Neural progenitor cell (in vitro differentiated cells): ENCODE data around the gene EMB. TPM values are rescaled to one million over a fixed set of nuclear protein-coding genes. Genes with fewer than 3 reads are reported as not detected.
"Not testable (repeated sequence)": the region's sequence is repeated elsewhere in the genome, so short reads cannot be mapped to it uniquely, and the experiment has no call there.

ENCODE experiments used
- DNase-seq: peaks from one replicate; pipeline ENCODE4 v3.0.0-alpha.2; 2016; ENCODE audit warnings: low spot score
- H2AFZ ChIP-seq: fragments of 200-600 bp; sonication (generic); replicated peaks from 2 replicates; pipeline ENCODE4 v1.6.1; 2016; ENCODE audit warnings: antibody characterized with exemption
- H3F3A ChIP-seq: fragments of 200-600 bp; sonication (generic); 2 replicates; pipeline ENCODE4 v1.6.1; 2016; ENCODE audit warnings: antibody characterized with exemption, low read depth
- H3K27ac ChIP-seq: fragments of 200-600 bp; sonication (generic); 2 replicates; pipeline ENCODE4 v1.5.1; 2016; ENCODE audit warnings: mild to moderate bottlenecking
- H3K27me3 ChIP-seq: fragments of 200-600 bp; sonication (generic); 2 replicates; pipeline ENCODE4 v1.6.1; 2016; ENCODE audit warnings: mild to moderate bottlenecking, moderate library complexity
- H3K36me3 ChIP-seq: fragments of 200-600 bp; sonication (generic); 2 replicates; pipeline ENCODE4 v1.5.1; 2016
- H3K4me1 ChIP-seq: fragments of 200-600 bp; sonication (generic); 2 replicates; pipeline ENCODE4 v1.6.1; 2016; ENCODE audit warnings: mixed run types
- H3K4me2 ChIP-seq: fragments of 200-600 bp; sonication (generic); 2 replicates; pipeline ENCODE4 v1.6.1; 2016
- H3K4me3 ChIP-seq: fragments of 200-600 bp; sonication (generic); 2 replicates; pipeline ENCODE4 v1.5.1; 2016
- H3K79me2 ChIP-seq: fragments of 200-600 bp; sonication (generic); 2 replicates; pipeline ENCODE4 v1.6.1; 2016; ENCODE audit warnings: low read depth
- H3K9ac ChIP-seq: fragments of 200-600 bp; sonication (generic); 2 replicates; pipeline ENCODE4 v1.6.1; 2016
- H3K9me3 ChIP-seq: fragments of 200-600 bp; sonication (generic); 2 replicates; pipeline ENCODE4 v1.5.1; 2016; ENCODE audit warnings: low read depth
- H4K20me1 ChIP-seq: fragments of 200-600 bp; sonication (generic); 2 replicates; pipeline ENCODE4 v1.6.1; 2016; ENCODE audit warnings: low read depth
- H3K27ac Mint-ChIP-seq: 3 replicates; pipeline ENCODE4 v1.8.0; 2021; ENCODE audit warnings: mixed read lengths
- H3K27me3 Mint-ChIP-seq: 2 replicates; pipeline ENCODE4 v1.8.0; 2022; ENCODE audit warnings: low read depth, mild to moderate bottlenecking, inconsistent platforms, moderate library complexity, mixed read lengths; ENCODE audit not compliant: insufficient read depth
- H3K36me3 Mint-ChIP-seq: 3 replicates; pipeline ENCODE4 v1.8.0; 2021; ENCODE audit warnings: mixed read lengths
- H3K4me1 Mint-ChIP-seq: 3 replicates; pipeline ENCODE4 v1.8.0; 2021; ENCODE audit warnings: mixed read lengths
- H3K4me3 Mint-ChIP-seq: 3 replicates; pipeline ENCODE4 v1.8.0; 2021; ENCODE audit warnings: mild to moderate bottlenecking, moderate library complexity, mixed read lengths
- H3K9me3 Mint-ChIP-seq: 3 replicates; pipeline ENCODE4 v1.8.0; 2020; ENCODE audit warnings: mixed read lengths
- EZH2 ChIP-seq: fragments of 200-600 bp; sonication (generic); IDR thresholded peaks from 2 replicates; pipeline ENCODE4 v1.6.1; 2017; ENCODE audit warnings: antibody characterized with exemption, mild to moderate bottlenecking, moderate library complexity
- EZH2phosphoT487 ChIP-seq: fragments of 200-600 bp; sonication (generic); IDR thresholded peaks from 2 replicates; pipeline ENCODE4 v1.6.1; 2017; ENCODE audit warnings: antibody characterized with exemption
- total RNA-seq: library from RNA; depleted of rRNA; stranded (reverse); fragments of >200 nt; gene quantifications from 2 replicates; pipeline ENCODE4 v1.2.3, GENCODE V29; 2015; ENCODE audit warnings: low replicate concordance
- TF ChIP-seq, protein P1 (sequence below): fragments of 200-600 bp; sonication (generic); IDR thresholded peaks from 2 replicates; pipeline ENCODE4 v1.5.1; 2017; ENCODE audit warnings: antibody characterized with exemption, mild to moderate bottlenecking

EMB gene, protein sequence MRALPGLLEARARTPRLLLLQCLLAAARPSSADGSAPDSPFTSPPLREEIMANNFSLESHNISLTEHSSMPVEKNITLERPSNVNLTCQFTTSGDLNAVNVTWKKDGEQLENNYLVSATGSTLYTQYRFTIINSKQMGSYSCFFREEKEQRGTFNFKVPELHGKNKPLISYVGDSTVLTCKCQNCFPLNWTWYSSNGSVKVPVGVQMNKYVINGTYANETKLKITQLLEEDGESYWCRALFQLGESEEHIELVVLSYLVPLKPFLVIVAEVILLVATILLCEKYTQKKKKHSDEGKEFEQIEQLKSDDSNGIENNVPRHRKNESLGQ
- 28.0 and 40.6 TPM in 2 replicates for total RNA-seq

DNA sequence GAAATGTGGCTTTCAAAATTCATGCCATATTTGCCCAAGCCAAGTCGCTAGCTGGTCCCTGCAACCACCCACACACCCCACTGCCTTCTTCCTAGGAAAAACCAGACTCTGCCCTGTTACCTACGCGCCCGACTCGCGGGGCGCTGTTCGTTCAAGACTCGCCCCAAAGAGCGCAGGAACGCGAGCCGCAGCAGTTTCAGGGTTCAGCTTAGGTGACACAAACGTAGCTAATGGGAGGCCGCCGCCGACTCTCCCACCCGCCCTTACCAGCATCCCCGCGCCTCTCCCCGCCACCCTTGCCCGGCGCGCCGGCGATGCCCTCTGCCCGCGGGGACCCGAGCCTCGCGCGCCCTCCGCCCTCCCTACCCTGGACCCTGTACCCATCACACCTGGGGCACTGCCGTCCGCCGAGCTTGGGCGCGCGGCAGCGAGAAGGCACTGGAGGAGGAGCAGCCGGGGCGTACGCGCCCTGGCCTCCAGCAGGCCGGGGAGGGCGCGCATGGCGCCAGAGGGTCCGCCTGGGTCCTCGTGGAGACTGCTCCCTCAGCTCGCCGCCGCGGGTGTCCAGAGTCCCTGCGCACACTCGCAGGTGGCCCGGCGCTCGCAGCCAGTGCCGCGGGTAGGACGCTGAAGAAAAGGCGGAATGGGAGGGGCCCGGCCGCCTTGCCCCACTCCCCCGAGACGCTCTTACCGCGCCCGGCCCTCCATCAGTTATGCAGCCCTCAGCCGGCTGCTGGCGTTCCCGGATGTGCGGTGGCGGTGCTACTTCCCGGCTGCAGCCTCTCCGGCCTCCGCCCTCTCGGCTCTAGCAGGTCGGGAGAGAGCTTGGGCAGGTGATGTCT is at the start of gene EMB:
Gene EMB (minus strand): TSS at position 638 of the 842 bp plus-strand sequence. CDS start 137 bp downstream, at position 501.
- peaks cover 13% of the 10 kb centered on the region for H3K4me1 Mint-ChIP-seq
- peak within 1 kb of the TSS; percentile 84 for H3K4me2 ChIP-seq
- H2AFZ ChIP-seq = peak within 1 kb of the TSS; percentile 95
- no peaks in the 10 kb centered on the region for H3K36me3 ChIP-seq
- peak within 1 kb of the TSS; percentile 91 for H3K27ac Mint-ChIP-seq
- H3K9me3 ChIP-seq = no peaks in the 10 kb centered on the region
- H4K20me1 ChIP-seq = no peaks in the 10 kb centered on the region
- peak within 1 kb of the TSS; percentile 83 for H3K4me3 ChIP-seq
- no peak within 1 kb of the TSS for H3K9ac ChIP-seq
- peaks cover 2% of the 10 kb centered on the region for H3K27me3 Mint-ChIP-seq
- no peaks in the 10 kb centered on the region for H3K27me3 ChIP-seq
- no peaks in the 10 kb centered on the region for H3K9me3 Mint-ChIP-seq
- H3F3A ChIP-seq = peaks cover 15% of the 10 kb centered on the region
- peak within 1 kb of the TSS; percentile 93 for H3K4me3 Mint-ChIP-seq
- TF ChIP-seq EZH2 (peak; percentile 32), EZH2phosphoT487 (no peak)
- TF ChIP-seq, protein P1, sequence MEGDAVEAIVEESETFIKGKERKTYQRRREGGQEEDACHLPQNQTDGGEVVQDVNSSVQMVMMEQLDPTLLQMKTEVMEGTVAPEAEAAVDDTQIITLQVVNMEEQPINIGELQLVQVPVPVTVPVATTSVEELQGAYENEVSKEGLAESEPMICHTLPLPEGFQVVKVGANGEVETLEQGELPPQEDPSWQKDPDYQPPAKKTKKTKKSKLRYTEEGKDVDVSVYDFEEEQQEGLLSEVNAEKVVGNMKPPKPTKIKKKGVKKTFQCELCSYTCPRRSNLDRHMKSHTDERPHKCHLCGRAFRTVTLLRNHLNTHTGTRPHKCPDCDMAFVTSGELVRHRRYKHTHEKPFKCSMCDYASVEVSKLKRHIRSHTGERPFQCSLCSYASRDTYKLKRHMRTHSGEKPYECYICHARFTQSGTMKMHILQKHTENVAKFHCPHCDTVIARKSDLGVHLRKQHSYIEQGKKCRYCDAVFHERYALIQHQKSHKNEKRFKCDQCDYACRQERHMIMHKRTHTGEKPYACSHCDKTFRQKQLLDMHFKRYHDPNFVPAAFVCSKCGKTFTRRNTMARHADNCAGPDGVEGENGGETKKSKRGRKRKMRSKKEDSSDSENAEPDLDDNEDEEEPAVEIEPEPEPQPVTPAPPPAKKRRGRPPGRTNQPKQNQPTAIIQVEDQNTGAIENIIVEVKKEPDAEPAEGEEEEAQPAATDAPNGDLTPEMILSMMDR = peak; percentile 51
- no peak within 1 kb of the TSS for H3K27ac ChIP-seq
- H3K36me3 Mint-ChIP-seq = no peaks in the 10 kb centered on the region
- peak; percentile 79 for DNase-seq
- peaks cover 5% of the 10 kb centered on the region for H3K4me1 ChIP-seq
- H3K79me2 ChIP-seq = peaks cover 10% of the 10 kb centered on the region

DNA sequence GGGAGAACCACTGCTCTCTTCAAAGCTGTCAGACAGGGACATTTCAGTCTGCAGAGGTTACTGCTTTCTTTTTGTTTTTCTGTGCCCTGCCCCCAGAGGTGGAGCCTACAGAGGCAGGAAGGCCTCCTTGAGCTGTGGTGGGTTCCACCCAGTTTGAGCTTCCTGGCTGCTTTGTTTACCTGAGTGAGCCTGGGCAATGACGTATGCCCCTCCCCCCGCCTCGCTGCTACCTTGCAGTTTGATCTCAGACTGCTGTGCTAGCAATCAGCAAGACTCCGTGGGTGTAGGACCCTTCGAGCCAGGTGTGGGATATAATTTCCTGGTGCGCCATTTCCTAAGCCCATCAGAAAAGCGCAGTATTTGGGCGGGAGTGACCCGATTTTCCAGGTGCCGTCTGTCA is 48.4 kb upstream of the EMB start:
- not testable (repeated sequence) for H3K4me3 Mint-ChIP-seq

DNA sequence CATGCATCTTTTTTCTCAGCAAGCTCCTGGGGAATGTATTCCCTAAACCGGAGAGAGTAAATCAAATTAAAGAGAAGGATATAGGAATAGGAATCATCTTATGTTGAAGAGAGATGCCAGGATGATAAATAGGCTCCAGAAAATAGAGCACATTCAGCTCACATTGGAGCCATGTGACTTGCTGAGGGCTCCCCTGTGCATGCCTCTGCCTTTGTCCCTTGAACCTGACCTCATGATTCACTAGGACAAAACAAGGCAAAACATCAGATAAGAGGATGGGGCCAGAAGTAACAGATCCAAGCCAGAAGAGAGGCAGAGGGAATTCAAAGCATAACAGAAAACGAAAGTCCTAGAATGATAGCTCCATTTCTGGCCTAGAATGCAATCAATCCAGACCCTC is 37.7 kb upstream of the EMB start:
- H2AFZ ChIP-seq, DNase-seq, H3K36me3 ChIP-seq, H3K27ac ChIP-seq, H4K20me1 ChIP-seq, H3K27me3 Mint-ChIP-seq, H3K79me2 ChIP-seq, H3K4me2 ChIP-seq, H3K27me3 ChIP-seq, H3F3A ChIP-seq, H3K9me3 ChIP-seq, H3K4me1 Mint-ChIP-seq, H3K27ac Mint-ChIP-seq, H3K4me3 ChIP-seq, H3K4me3 Mint-ChIP-seq, H3K4me1 ChIP-seq, H3K36me3 Mint-ChIP-seq, H3K9ac ChIP-seq, H3K9me3 Mint-ChIP-seq: not testable (repeated sequence)

More for the DNA sequence above, 48.4 kb upstream of the EMB start:
- not testable (repeated sequence) for H3K4me1 Mint-ChIP-seq, H3K4me3 ChIP-seq, H3K79me2 ChIP-seq, H3K36me3 Mint-ChIP-seq, H2AFZ ChIP-seq, H3K27ac Mint-ChIP-seq, H3K9me3 ChIP-seq, H3K27me3 Mint-ChIP-seq, H3K4me1 ChIP-seq, H3K36me3 ChIP-seq, H3K27me3 ChIP-seq, DNase-seq, H3F3A ChIP-seq, H3K4me2 ChIP-seq, H3K27ac ChIP-seq, H4K20me1 ChIP-seq, H3K9ac ChIP-seq, H3K9me3 Mint-ChIP-seq

DNA sequence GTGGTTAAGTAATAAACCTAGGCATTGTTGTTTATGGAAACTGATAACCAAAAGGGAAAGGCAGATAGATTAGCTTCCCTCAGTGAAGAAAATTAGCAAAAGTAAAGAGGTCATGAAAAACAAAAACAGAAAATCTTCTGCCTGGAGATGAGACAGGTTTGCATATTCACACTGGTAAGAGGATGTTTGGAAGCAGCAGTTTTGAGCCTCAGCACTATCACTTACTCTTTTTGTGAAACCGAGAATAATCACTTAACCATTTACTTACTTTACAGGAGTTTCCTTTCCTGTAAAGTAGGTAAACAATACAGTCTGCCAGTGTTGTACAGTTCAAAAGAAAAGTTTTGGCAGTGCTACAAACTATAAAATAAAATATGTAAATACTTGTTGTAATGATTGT is 35.5 kb upstream of the EMB start:
- H3K27me3 ChIP-seq = no peaks in the 10 kb centered on the region
- no peak overlapping the region for H3K4me3 ChIP-seq
- no peaks in the 10 kb centered on the region for H4K20me1 ChIP-seq
- no peak overlapping the region for H3K27ac ChIP-seq
- Mint-ChIP-seq H3K4me1 (no peaks in the 10 kb centered on the region), H3K36me3 (no peaks in the 10 kb centered on the region), H3K4me3 (no peak overlapping the region), H3K9me3 (peaks cover 9% of the 10 kb centered on the region), H3K27me3 (peaks cover 2% of the 10 kb centered on the region), H3K27ac (no peak overlapping the region)
- no peaks in the 10 kb centered on the region for H3K36me3 ChIP-seq
- H3K9ac ChIP-seq = no peak overlapping the region
- no peak overlapping the region for H3K4me2 ChIP-seq
- DNase-seq = no peak
- no peak overlapping the region for H2AFZ ChIP-seq
- no peaks in the 10 kb centered on the region for H3K79me2 ChIP-seq
- no peaks in the 10 kb centered on the region for H3F3A ChIP-seq
- no peaks in the 10 kb centered on the region for H3K4me1 ChIP-seq
- TF ChIP-seq EZH2 (no peak), EZH2phosphoT487 (no peak)
- TF ChIP-seq, protein P1 = no peak
- H3K9me3 ChIP-seq = no peaks in the 10 kb centered on the region

DNA sequence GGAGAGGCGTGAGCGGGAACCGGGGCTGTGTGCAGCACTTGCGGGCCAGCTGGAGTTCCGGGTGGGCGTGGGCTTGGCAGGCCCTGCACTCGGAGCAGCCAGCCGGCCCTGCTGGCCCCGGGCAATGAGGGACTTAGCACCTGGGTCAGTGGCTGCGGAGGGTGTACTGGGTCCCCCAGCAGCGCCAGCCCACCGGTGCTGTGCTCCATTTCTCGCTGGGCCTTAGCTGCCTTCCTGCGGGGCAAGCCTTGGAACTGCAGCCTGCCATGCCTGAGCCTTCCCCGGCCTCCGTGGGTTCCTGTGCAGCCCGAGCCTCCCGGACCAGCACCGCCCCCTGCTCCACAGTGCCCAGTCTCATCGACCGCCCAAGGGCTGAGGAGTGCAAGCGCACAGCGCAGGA is 23.9 kb upstream of the EMB start:
- not testable (repeated sequence) for H3K4me3 ChIP-seq, H3F3A ChIP-seq, H3K36me3 ChIP-seq, DNase-seq, H3K27ac Mint-ChIP-seq, H3K79me2 ChIP-seq, H3K36me3 Mint-ChIP-seq, H3K9me3 ChIP-seq, H2AFZ ChIP-seq, H3K27me3 ChIP-seq, H3K4me2 ChIP-seq, H3K27ac ChIP-seq, H3K9ac ChIP-seq, H3K4me3 Mint-ChIP-seq, H3K27me3 Mint-ChIP-seq, H4K20me1 ChIP-seq, H3K4me1 ChIP-seq
- peaks cover 22% of the 10 kb centered on the region for H3K9me3 Mint-ChIP-seq
- H3K4me1 Mint-ChIP-seq = peaks cover 18% of the 10 kb centered on the region
